COR-L47 (cell line): ENCODE data around the gene OPA3.
A peak's percentile ranks its signal among the peaks of the same experiment; 100 is the strongest.

Experiments
- DNase-seq: peaks from one replicate; lab custom pipeline; 2025; lab: John Stamatoyannopoulos, UW

Gene OPA3

GRCh38 chr19:45503909-45504308, 80.7 kb downstream of the OPA3 start:
- no peak for DNase-seq

- DNase-seq: no peak
These were observed 82.5 kb downstream of the OPA3 start for GRCh38 chr19:45502111-45502510.

GRCh38 chr19:45501730-45502014, 82.9 kb downstream of the OPA3 start:
- no peak for DNase-seq

GRCh38 chr19:45500918-45501729, 83.5 kb downstream of the OPA3 start:
- DNase-seq: no peak

- DNase-seq: no peak
These were observed 85.1 kb downstream of the OPA3 start for GRCh38 chr19:45499196-45500180.

GRCh38 chr19:45498411-45499195, 86.0 kb downstream of the OPA3 start, which contains the start of gene PPM1N:
Gene PPM1N (plus strand): TSS chr19:45498443. CDS start chr19:45498473, 30 bp downstream.
- peak; percentile 31 for DNase-seq

GRCh38 chr19:45497791-45498190, 86.8 kb downstream of the OPA3 start:
- DNase-seq: no peak

GRCh38 chr19:45496349-45496953, 88.2 kb downstream of the OPA3 start:
- no peak for DNase-seq

GRCh38 chr19:45495178-45495577, 89.4 kb downstream of the OPA3 start:
- DNase-seq: no peak

- DNase-seq: no peak
These were observed 90.2 kb downstream of the OPA3 start for GRCh38 chr19:45494261-45494916.

- no peak for DNase-seq
These were observed 91.8 kb downstream of the OPA3 start for GRCh38 chr19:45492627-45493470.

GRCh38 chr19:45492137-45492626, 92.4 kb downstream of the OPA3 start:
- DNase-seq: no peak

GRCh38 chr19:45489216-45489855, 95.3 kb downstream of the OPA3 start:
- DNase-seq: no peak

- DNase-seq: no peak
These were observed 95.9 kb downstream of the OPA3 start for GRCh38 chr19:45488708-45489107.

- peak; percentile 96 for DNase-seq
These were observed 99.1 kb downstream of the OPA3 start for GRCh38 chr19:45485305-45486077.

- DNase-seq: no peak
These were observed 100.2 kb downstream of the OPA3 start for GRCh38 chr19:45484273-45484945.

GRCh38 chr19:45483033-45483432, 101.6 kb downstream of the OPA3 start:
- no peak for DNase-seq
